BJ (cell line): Measurements from ENCODE around the gene NPHP4. TPM values are rescaled to one million over a fixed set of nuclear protein-coding genes. Genes with fewer than 3 reads are reported as not detected.

Experiments used
- CTCF ChIA-PET: fragments of 350-600 bp; formaldehyde crosslinking; extraction: SDS; loops from one replicate; lab custom pipeline; 2021; ENCODE audit warnings: antibody characterized with exemption, inconsistent platforms; lab: Yijun Ruan, JAX
- POLR2A ChIA-PET: fragments of 300-600 bp; sonication (Branson Sonifier 250); formaldehyde crosslinking; extraction: SDS; loops from one replicate; lab custom pipeline; 2021; ENCODE audit warnings: antibody characterized with exemption; lab: Charles Lee
- DNase-seq: peaks from one replicate; pipeline ENCODE4 v3.0.0-alpha.2; 2011; ENCODE audit warnings: low read depth
- H3K27me3 ChIP-seq: 2 replicates; pipeline ENCODE4 v1.6.0; 2011; ENCODE audit warnings: low read length; ENCODE audit not compliant: control insufficient read depth, insufficient read depth
- H3K36me3 ChIP-seq: 2 replicates; pipeline ENCODE4 v1.5.1; 2011; ENCODE audit warnings: low read length; ENCODE audit not compliant: control insufficient read depth, insufficient read depth
- H3K4me3 ChIP-seq: 2 replicates; pipeline ENCODE4 v1.5.1; 2011; ENCODE audit warnings: low read depth, mild to moderate bottlenecking, control low read depth, low read length
- CTCF ChIP-seq: IDR thresholded peaks from 2 replicates; pipeline ENCODE4 v1.5.1; 2011; ENCODE audit warnings: low read depth, mild to moderate bottlenecking, control low read depth, inconsistent platforms, low read length, moderate library complexity; ENCODE audit not compliant: insufficient read depth
- polyA plus RNA-seq: library from polyadenylated mRNA; depleted of rRNA; stranded (reverse); fragments of >200 nt; gene quantifications from 2 replicates; pipeline ENCODE4 v1.2.3, GENCODE V29; 2011

NPHP4 gene
- polyA plus RNA-seq, 1 experiment = 4.3 TPM

- no peaks in the 10 kb centered on the region for H3K27me3 ChIP-seq
- TF ChIP-seq CTCF = no peak
- ChIA-PET POLR2A (no interaction called here), CTCF (interaction anchor here (0.7 to 1.9 kb wide), 4 partner anchors 9 to 774 kb away, joined by 3 to 6 read pairs (median 5); no protein-coding TSS in a partner anchor)
- DNase-seq = no peak
- H3K4me3 ChIP-seq = no peak overlapping the region
- no peaks in the 10 kb centered on the region; the same call in 1 of the 2 replicates for H3K36me3 ChIP-seq
Observed at GRCh38 chr1:6016191-6016865, 24.1 kb upstream of the NPHP4 start.

- CTCF ChIA-PET = interaction anchor here (0.5 kb wide), 1 partner anchor 176 kb away, joined by 3 read pairs; no protein-coding TSS in a partner anchor
- DNase-seq = no peak
- Histone ChIP-seq H3K27me3 (no peaks in the 10 kb centered on the region), H3K4me3 (no peak overlapping the region), H3K36me3 (no peaks in the 10 kb centered on the region; the same call in 1 of the 2 replicates)
- POLR2A ChIA-PET = no interaction called here
- TF ChIP-seq CTCF = no peak
Observed at GRCh38 chr1:6014130-6014999, 22.1 kb upstream of the NPHP4 start.

- Histone ChIP-seq H3K4me3 (no peak overlapping the region), H3K36me3 (no peaks in the 10 kb centered on the region; the same call in 1 of the 2 replicates), H3K27me3 (no peaks in the 10 kb centered on the region)
- CTCF ChIA-PET = interaction anchor here (0.5 kb wide), 1 partner anchor 176 kb away, joined by 3 read pairs; no protein-coding TSS in a partner anchor
- POLR2A ChIA-PET = no interaction called here
- TF ChIP-seq CTCF = no peak
- no peak for DNase-seq
Observed at GRCh38 chr1:6013491-6013890, 21.3 kb upstream of the NPHP4 start.

GRCh38 chr1:6012529-6013318 lies 20.5 kb upstream of the NPHP4 start:
- POLR2A ChIA-PET = no interaction called here
- Histone ChIP-seq H3K27me3 (no peaks in the 10 kb centered on the region), H3K4me3 (no peak overlapping the region), H3K36me3 (no peaks in the 10 kb centered on the region; the same call in 1 of the 2 replicates)
- no peak for TF ChIP-seq CTCF
- no peak for DNase-seq
- CTCF ChIA-PET = no interaction called here
